Measurements from ENCODE around the gene SIRT7.

SIRT7 gene

DNA sequence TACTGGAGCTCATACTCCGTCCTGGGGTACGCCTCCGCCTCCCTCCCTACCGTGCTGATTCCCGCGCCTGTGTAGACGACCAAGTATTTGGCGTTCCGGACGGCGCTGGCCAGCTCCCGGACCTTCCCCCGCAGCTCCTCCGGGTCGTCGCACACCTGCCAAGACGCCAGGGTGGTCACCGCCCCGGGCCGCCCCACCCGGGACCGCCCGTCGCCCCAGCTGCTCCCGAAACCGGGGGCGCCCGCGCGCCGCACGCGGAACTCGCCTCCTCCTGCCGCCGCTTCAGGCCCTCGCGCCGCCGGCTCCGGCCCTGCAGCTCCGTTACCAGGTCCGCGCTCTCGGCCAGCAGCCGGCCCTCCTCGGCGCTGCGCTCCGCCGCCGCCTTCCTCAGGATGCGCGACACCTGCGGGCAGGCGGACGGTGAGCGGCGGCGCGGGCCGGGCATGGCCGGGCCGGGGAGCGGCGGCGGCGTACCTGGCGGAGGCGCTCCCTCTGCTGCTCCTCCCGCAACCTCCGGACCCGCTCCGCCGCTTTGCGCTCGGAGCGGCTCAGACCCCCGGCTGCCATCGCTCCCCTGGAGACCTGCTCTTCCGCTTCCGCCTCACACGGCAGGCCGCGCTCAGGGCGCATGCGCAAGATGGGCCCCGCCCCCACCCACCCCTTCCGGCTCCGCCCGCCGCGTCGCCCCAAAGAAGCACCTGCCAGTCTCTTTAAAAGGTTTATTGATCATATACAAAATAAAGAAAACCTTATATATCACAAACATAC, at the start of gene SIRT7:
TSS of gene SIRT7 (minus strand) at position 612 of the 768 bp plus-strand sequence. CDS start at position 567, 45 bp downstream.
- DNase-seq: peak; percentile 18

GRCh38 chr17:81967244-81967532, 49.2 kb upstream of the SIRT7 start:
- no peak for DNase-seq

DNA sequence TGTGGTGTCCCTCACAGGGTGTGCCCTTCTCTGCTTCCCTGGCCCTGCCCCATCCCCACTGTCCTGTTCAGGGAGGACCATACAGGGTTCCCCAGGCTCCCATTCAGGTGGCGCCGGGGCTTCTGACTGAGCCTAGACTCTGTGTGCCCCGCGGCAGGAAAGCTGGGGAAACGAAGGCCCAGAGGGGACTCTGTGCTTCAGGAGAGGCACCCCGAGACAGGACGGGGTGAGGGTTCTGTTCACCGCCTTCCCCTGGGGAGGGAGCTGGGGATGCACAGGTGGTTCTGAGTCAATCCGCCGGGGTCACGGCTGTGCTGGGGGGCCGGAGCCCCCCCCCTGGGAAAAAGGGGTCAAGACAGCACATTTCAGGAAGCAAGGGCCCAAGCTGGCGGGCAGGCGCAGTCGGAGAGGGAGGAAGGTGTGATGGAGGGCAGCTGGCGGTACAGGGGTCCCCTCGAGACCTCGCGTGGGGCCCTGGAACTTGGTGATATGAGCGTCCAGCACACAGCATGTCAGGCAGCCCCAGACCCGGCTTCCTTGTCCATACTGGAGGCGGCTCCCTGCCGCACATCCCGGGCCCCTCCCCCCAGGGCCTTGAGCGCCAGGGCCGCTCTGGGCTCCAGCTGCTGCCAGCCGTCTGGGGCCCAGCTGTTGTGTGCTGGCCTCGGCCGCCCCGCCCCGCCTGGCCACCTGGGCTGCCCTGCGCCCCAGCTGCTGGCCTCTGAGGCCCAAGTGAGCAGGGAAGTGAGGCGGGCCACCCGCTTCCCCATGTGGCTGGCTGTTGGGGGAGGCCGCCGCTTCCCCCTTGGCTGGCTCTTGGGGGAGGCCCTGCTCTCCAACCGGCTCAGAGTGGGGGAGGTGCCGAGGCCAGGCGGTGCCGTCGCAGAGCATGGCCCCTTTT, 48.6 kb upstream of the SIRT7 start:
- peak; percentile 84 for DNase-seq

DNA sequence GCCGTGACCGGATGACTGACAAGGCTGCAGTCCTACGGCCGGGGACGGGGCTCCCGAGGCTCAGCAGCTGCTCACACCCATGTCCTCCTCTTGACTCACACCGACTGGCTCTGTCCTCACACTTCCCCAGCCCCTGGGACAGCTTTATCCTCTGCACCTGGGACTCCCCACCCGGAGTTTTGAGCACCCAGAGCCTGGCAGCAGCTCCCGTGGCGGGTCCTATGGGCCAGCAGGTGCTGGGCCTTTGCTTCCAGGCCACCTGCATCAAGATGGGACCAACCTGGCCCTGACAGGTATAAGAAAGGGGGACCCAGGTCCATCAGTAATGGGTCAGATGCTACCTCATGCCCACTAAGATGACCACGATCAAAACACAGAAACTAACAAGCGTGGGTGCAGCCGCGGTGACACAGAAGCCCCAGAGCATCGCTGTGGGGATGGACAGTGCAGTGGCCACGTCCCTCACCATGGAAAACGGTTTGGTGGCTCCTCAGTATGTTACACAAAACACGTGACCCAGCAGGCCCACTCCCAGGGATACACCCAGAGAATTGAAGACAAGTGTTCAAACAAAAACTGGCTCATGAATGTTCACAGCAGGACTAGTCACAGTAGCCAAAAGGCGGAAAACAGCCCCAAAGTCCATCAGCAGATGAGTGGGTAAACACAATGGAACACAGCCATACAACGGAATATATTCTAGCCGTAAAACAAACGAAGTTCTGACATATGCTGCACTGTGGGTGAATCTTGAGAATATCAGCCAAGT, 46.3 kb upstream of the SIRT7 start:
- no peak for DNase-seq

DNA sequence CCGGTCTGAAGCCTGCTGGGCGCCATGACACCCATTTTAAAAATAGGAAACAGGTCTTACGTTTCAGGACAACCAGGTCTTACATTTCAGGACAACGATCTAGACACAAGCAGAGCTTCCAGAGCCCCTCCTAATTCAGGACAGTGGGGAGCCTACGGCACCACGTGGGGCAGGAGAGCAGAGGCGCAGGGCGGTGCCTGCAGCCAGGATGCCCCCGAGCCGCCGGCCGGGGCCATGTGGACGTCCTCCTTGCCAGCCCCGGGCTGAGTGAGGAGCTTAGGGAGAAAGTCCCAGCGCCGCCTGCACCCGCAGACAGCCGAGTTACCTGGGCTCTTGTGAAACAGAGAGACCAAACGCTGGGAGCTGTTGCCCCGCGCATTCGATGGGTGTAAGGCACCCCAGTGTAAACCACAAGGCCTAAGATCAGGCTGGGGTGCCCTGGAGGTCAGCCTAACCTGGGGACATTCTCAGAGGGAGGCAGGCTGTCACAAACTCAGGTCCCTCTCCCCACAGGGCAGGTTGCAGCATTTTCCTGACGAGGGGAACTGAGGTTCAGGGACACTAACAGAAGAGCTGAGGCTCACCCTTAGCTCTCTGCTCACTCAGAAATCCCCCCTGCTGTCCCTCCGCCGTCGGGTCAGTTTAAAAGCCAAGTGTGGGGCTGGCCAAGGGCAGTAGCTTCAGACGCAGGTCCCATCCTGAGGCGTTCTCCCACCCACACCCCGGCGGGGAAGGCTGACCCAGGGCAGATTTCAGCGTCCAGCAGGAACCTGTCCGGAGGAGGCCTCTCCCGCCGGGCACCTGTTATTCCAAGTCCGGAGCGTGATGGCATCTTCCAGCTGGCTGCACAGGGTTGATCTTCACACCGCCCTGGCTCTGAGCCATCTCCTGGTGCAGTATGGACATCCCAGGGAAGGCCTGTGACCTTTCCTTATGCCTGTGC, 44.8 kb upstream of the SIRT7 start:
- no peak for DNase-seq

- DNase-seq: no peak
Observed at GRCh38 chr17:81961521-81962498, 43.8 kb upstream of the SIRT7 start.

GRCh38 chr17:81961087-81961511, 43.1 kb upstream of the SIRT7 start, which contains the start of gene NOTUM:
NOTUM (minus strand) TSS chr17:81961187; CDS start chr17:81960909, 278 bp downstream.
- DNase-seq: no peak

DNA sequence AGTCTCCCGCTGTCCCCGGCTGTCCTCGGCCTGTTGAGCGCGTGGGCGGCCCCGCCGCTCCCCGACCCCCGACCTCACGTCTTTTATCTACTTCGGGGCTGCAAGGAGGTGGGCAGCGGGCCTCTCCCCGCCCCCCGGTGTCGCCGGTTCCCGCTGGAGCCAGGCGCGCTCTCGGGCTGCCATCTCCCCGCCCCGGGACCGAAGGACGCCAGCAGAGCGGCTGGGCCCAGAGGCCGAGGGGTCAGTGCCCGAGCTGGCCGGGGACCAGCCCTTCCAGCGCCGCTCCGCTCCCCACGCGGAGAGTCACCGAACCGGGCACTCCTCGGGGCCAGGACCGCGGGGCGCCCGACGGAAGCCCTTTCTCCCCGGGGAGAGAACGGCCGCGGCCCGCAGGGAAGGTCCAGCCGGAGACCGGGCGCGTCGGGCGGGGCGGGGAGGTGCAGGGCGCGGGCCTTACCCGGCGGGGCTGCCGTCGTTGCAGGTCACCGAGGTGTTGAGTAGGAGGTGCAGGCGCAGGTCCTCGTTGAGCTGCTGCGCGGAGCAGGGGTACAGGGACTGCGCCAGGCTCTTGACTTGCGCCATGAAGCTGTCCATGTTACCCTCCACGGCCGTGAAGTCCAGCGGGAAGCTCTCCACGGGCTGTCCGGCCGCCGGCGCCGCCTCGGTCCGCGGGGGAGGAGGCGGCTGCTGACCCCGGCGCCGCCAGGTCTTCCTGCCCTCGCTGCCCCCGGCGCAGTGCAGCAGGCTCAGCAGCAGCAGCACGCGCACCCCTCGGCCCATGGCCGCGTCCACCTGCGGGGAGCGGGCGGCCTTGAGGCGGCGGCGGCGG, 42.4 kb upstream of the SIRT7 start:
- DNase-seq: no peak

DNA sequence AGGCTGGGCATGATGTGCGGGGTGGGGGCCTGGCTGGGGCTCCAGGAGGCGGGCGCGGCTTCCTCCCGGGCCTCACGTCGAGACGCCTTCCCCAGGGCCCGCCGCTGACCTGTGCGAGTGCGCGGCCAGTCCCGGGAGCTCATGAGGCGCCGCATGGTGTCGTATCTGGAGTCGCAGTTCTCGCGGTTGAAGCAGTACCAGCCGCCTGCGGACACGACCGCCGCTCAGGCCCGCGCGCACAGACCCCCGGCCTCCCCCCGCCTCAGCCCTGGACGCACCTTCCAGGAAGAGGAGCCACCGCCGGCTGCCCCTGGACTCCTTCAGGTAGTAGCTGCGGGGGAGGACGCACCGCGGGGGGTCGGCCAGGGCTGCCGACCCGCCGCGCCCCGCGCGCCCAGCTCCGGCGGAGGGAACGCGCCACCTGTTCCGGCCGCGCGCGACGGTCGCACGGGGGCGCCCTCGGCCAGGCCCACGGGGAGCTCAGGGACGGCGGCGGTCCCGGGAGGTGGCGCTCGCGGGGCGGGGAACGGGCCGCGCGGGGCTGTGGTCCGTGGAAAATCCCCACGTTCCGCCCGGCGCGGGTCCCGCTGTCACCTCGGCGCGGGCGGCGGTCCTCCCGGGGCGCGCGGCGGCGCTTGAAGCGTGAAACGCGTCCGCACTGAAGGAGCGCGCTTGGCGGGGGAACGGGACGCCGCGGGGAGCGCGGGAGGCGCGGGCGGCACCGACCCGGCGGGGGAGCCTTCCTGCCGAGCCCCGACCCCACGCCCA, 41.6 kb upstream of the SIRT7 start:
- DNase-seq: no peak

- no peak for DNase-seq
Observed at GRCh38 chr17:81958633-81959342, 40.8 kb upstream of the SIRT7 start.

- DNase-seq: no peak
Observed at GRCh38 chr17:81957691-81958432, 39.9 kb upstream of the SIRT7 start.

GRCh38 chr17:81956607-81957589, 38.9 kb upstream of the SIRT7 start:
- no peak for DNase-seq

DNA sequence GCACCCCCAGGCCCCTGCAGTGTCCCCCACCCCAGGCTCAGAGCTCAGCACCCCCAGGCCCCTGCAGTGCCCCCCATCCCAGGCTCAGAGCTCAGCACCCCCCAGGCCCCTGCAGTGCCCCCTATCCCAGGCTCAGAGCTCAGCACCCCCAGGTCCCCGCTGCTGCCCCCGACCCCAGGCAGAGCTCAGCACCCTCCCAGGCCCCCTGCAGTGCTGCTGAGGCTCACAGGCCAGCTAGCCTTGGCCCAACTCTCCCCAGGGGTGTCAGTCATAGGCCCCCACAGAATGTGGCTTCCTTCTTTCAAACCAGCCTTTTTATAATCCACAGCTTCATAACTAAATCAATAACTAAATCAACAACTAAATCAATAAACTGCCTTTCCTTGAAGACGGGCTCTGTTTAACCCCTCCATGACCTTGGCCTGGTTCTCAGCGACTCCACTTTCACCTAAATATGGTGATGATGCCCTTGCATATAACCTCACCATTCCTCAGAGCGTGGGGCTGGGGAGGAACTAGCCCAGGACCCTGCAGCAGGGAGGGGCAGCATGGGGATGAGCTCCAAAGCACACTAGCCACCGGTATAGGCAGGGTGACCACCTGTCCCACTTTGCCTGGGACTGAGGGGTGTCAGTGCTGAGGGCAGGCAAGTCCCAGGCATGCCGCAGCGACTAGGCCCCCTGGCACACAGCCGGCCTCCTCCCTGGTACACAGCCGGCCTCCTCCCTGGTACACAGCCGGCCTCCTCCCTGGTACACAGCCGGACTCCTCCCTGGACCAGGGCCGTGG, 38.0 kb upstream of the SIRT7 start:
- DNase-seq: no peak

GRCh38 chr17:81955058-81955681, 37.2 kb upstream of the SIRT7 start:
- no peak for DNase-seq

Data from NCI-H524 treated with DMSO at 0.1 percent for 48 hours (cell line).